Panc1 (cell line): ENCODE results near the gene ATP11A. TPM values are rescaled to one million over a fixed set of nuclear protein-coding genes. Genes with fewer than 3 reads are reported as not detected.

Experiments
- ATAC-seq: fragments of 200-7000 bp; cut with Tn5 transposase; 2 replicates; pipeline ENCODE4 v1.9.1; 2020; ENCODE audit warnings: mild to moderate bottlenecking, moderate library complexity
- BruUV-seq: library from RNA; stranded (reverse); fragments of 400-500 nt; replicated peaks from 2 replicates; lab custom pipeline; 2021; lab: Mats Ljungman, UMichigan
- CTCF ChIA-PET: fragments of 300-600 bp; sonication (Branson Sonifier 250); formaldehyde crosslinking; loops from one replicate; lab custom pipeline; 2022; ENCODE audit warnings: antibody characterized with exemption; lab: Charles Lee
- POLR2A ChIA-PET: fragments of 300-600 bp; sonication (Branson Sonifier 250); formaldehyde crosslinking; loops from one replicate; lab custom pipeline; 2022; ENCODE audit warnings: antibody characterized with exemption; lab: Charles Lee
- DNase-seq: peaks from one replicate; pipeline ENCODE4 v3.0.0-alpha.2; 2010; ENCODE audit warnings: low read depth, low spot score
- H3K27ac ChIP-seq: 2 replicates; pipeline ENCODE4 v1.5.1; 2011; ENCODE audit warnings: mild to moderate bottlenecking, low read length, inconsistent platforms
- H3K27me3 ChIP-seq: fragments of 200-500 bp; sonication (Bioruptor generic); 2 replicates; pipeline ENCODE4 v1.6.0; 2014; ENCODE audit warnings: low read length, inconsistent platforms; ENCODE audit not compliant: control insufficient read depth, insufficient read depth
- H3K36me3 ChIP-seq: fragments of 200-500 bp; sonication (Bioruptor generic); 2 replicates; pipeline ENCODE4 v1.5.1; 2014; ENCODE audit warnings: inconsistent platforms, mild to moderate bottlenecking, low read length, moderate library complexity; ENCODE audit not compliant: control insufficient read depth, insufficient read depth
- H3K4me1 ChIP-seq: 2 replicates; pipeline ENCODE4 v1.5.1; 2011; ENCODE audit warnings: inconsistent platforms, mild to moderate bottlenecking, low read length, moderate library complexity; ENCODE audit not compliant: control insufficient read depth, insufficient read depth
- H3K4me3 ChIP-seq, 2 experiments: 2 replicates each; pipeline ENCODE4 v1.5.1; 2011 to 2012; ENCODE audit warnings: low read depth in 2 of 2, low read length in 2 of 2, mild to moderate bottlenecking in 2 of 2, inconsistent platforms in 1 of 2, moderate library complexity in 1 of 2
- H3K9me3 ChIP-seq: fragments of 200-500 bp; sonication (Bioruptor generic); 2 replicates; pipeline ENCODE4 v1.5.1; 2014; ENCODE audit warnings: low read depth, mild to moderate bottlenecking, inconsistent platforms, low read length, moderate library complexity; ENCODE audit not compliant: control insufficient read depth, insufficient read depth
- POLR2AphosphoS5 ChIP-seq: IDR thresholded peaks from 2 replicates; pipeline ENCODE4 v1.6.1; 2012; ENCODE audit warnings: mild to moderate bottlenecking, low read depth, low read length, moderate library complexity
- SIN3A ChIP-seq: IDR thresholded peaks from 2 replicates; pipeline ENCODE4 v1.6.1; 2012; ENCODE audit warnings: low read depth, mild to moderate bottlenecking, low read length, moderate library complexity, borderline replicate concordance; ENCODE audit not compliant: insufficient read depth
- TCF7L2 ChIP-seq: IDR thresholded peaks from 2 replicates; pipeline ENCODE4 v1.6.1; 2011; ENCODE audit warnings: mild to moderate bottlenecking, low read depth, low read length, inconsistent platforms
- in situ Hi-C: cut with HindIII; loops from 2 replicates; pipeline ENCODE4 v1.10.0; 2016; ENCODE audit warnings: low sequenced_read_pairs, low pct_unique_long_range_greater_than_20kb
- intact Hi-C: fragments of 100-400 bp; cut with micrococcal nuclease; formaldehyde crosslinking; loops from one replicate; pipeline ENCODE4 v1.10.0; 2022; ENCODE audit not compliant: unreplicated experiment
- total RNA-seq: library from RNA; stranded (reverse); gene quantifications from one replicate; pipeline ENCODE4 v1.2.1, GENCODE V29; 2021; ENCODE audit not compliant: unreplicated experiment
- TF ChIP-seq, protein P1 (sequence below), 2 experiments: IDR thresholded peaks; 2 replicates each; pipeline ENCODE4 v1.6.1; 2011 to 2012; ENCODE audit warnings: low read depth in 2 of 2, control low read depth in 1 of 2, low read length in 1 of 2, mild to moderate bottlenecking in 1 of 2, moderate library complexity in 1 of 2; ENCODE audit not compliant: insufficient read depth in 1 of 2
- TF ChIP-seq, protein P2 (sequence below): fragments of 450-650 bp; IDR thresholded peaks from 2 replicates; pipeline ENCODE4 v1.5.1; 2017; ENCODE audit warnings: mild to moderate bottlenecking

Gene ATP11A
- total RNA-seq, 1 experiment from 2014 or later = 85.8 TPM

DNA sequence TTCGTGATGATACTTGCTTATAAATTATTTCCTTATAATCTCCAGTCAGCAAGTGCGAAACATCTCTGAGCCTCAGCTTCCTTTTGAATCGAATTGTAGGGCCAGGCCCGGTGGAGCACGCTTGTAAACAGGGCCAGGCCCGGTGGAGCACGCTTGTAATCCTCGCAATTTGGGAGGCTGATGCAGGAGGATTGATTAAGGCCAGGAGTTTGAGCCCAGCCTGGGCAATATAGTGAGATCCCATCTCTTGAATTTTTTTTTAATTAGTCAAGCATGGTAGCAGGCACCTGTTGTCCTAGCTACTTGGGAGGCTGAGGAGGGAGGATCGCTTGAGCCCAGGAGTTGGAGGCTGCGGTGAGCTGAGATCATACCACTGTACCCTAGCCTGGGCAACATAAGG is 163.0 kb downstream of the ATP11A start:
- Histone ChIP-seq H3K27ac (no peak overlapping the region), H3K9me3 (no peaks in the 10 kb centered on the region), H3K4me3 (no peak overlapping the region), H3K27me3 (no peaks in the 10 kb centered on the region), H3K4me1 (no peaks in the 10 kb centered on the region), H3K36me3 (peaks cover 4% of the 10 kb centered on the region; the same call in 1 of the 2 replicates)
- DNase-seq (no peak), ATAC-seq (no peak)
- intact Hi-C loops = no loop called here
- ChIA-PET CTCF (no interaction called here), POLR2A (no interaction called here)
- BruUV-seq = no TSS peak
- TF ChIP-seq, protein P1, sequence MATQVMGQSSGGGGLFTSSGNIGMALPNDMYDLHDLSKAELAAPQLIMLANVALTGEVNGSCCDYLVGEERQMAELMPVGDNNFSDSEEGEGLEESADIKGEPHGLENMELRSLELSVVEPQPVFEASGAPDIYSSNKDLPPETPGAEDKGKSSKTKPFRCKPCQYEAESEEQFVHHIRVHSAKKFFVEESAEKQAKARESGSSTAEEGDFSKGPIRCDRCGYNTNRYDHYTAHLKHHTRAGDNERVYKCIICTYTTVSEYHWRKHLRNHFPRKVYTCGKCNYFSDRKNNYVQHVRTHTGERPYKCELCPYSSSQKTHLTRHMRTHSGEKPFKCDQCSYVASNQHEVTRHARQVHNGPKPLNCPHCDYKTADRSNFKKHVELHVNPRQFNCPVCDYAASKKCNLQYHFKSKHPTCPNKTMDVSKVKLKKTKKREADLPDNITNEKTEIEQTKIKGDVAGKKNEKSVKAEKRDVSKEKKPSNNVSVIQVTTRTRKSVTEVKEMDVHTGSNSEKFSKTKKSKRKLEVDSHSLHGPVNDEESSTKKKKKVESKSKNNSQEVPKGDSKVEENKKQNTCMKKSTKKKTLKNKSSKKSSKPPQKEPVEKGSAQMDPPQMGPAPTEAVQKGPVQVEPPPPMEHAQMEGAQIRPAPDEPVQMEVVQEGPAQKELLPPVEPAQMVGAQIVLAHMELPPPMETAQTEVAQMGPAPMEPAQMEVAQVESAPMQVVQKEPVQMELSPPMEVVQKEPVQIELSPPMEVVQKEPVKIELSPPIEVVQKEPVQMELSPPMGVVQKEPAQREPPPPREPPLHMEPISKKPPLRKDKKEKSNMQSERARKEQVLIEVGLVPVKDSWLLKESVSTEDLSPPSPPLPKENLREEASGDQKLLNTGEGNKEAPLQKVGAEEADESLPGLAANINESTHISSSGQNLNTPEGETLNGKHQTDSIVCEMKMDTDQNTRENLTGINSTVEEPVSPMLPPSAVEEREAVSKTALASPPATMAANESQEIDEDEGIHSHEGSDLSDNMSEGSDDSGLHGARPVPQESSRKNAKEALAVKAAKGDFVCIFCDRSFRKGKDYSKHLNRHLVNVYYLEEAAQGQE (IDR thresholded peaks at IDR 0.05; ENCODE audit: insufficient read depth in 1 of 2, low read depth in 2 of 2, low read length in 1 of 2) = no peak
- TF ChIP-seq TCF7L2 = no peak
- no peak for TF ChIP-seq POLR2AphosphoS5
- no peak for TF ChIP-seq SIN3A
- in situ Hi-C loops = no loop called here

DNA sequence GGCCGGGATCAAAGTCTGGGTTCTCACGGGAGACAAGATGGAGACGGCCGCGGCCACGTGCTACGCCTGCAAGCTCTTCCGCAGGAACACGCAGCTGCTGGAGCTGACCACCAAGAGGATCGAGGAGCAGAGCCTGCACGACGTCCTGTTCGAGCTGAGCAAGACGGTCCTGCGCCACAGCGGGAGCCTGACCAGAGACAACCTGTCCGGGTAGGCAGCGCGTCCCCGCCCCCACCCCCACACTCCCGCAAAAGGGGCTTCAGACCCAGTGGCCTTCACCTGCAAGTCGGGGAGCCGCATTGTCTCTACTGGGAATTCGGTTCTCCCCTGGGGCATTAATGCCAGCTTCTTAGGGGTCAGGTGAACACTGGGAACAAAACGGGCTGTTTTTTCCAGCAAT is 164.5 kb downstream of the ATP11A start:
- no peak for DNase-seq
- no peak for TF ChIP-seq POLR2AphosphoS5
- TF ChIP-seq SIN3A = no peak
- TF ChIP-seq, protein P2, sequence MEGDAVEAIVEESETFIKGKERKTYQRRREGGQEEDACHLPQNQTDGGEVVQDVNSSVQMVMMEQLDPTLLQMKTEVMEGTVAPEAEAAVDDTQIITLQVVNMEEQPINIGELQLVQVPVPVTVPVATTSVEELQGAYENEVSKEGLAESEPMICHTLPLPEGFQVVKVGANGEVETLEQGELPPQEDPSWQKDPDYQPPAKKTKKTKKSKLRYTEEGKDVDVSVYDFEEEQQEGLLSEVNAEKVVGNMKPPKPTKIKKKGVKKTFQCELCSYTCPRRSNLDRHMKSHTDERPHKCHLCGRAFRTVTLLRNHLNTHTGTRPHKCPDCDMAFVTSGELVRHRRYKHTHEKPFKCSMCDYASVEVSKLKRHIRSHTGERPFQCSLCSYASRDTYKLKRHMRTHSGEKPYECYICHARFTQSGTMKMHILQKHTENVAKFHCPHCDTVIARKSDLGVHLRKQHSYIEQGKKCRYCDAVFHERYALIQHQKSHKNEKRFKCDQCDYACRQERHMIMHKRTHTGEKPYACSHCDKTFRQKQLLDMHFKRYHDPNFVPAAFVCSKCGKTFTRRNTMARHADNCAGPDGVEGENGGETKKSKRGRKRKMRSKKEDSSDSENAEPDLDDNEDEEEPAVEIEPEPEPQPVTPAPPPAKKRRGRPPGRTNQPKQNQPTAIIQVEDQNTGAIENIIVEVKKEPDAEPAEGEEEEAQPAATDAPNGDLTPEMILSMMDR = no peak
- no peak for TF ChIP-seq TCF7L2
- TF ChIP-seq, protein P1 (IDR thresholded peaks at IDR 0.05; ENCODE audit: insufficient read depth in 1 of 2, low read depth in 2 of 2, low read length in 1 of 2) = no peak
- H3K27ac ChIP-seq = no peak overlapping the region
- intact Hi-C loops = no loop called here
- CTCF ChIA-PET = no interaction called here
- ATAC-seq = no peak
- H3K27me3 ChIP-seq = no peaks in the 10 kb centered on the region
- in situ Hi-C loops = no loop called here
- H3K36me3 ChIP-seq = peaks cover 4% of the 10 kb centered on the region; the same call in 1 of the 2 replicates
- H3K4me3 ChIP-seq = no peak overlapping the region
- no peaks in the 10 kb centered on the region for H3K4me1 ChIP-seq
- POLR2A ChIA-PET = no interaction called here
- H3K9me3 ChIP-seq = no peaks in the 10 kb centered on the region
- BruUV-seq = no TSS peak
